Fibroblast of lung (primary cell): ENCODE data around the gene UST.

Experiments used
- CTCF ChIP-seq, 2 donors: IDR thresholded peaks in 1 of 2; conservative IDR thresholded peaks in 1 of 2; 1 replicate in 1 of 2; 2 replicates in 1 of 2; pipeline ENCODE4 v1.5.1; 2011 to 2012; ENCODE audit warnings: low read length in 2 of 2, control low read depth in 1 of 2, inconsistent platforms in 1 of 2, low read depth in 1 of 2, mild to moderate bottlenecking in 1 of 2
- EZH2 ChIP-seq: IDR thresholded peaks from 2 replicates; pipeline ENCODE4 v1.5.1; 2012; ENCODE audit warnings: low read length, control low read depth, mild to moderate bottlenecking; ENCODE audit errors: missing control alignments

- no peak for TF ChIP-seq CTCF (conservative IDR thresholded peaks at IDR 0.05 in 1 of 2, IDR thresholded peaks at IDR 0.05 in 1 of 2; ENCODE audit: low read depth in 1 of 2, low read length in 2 of 2)
- no peak for TF ChIP-seq EZH2
Measured at GRCh38 chr6:148700047-148700715, 46.6 kb upstream of the UST start.
